Cardiac fibroblast (primary cell): ENCODE data around the gene LRRC3.

Experiments used
- DNase-seq, 2 donors: peaks; one replicate each; pipeline versions ENCODE4 v3.0.0 to v3.0.0-alpha.2; 2010; ENCODE audit warnings: low read depth in 2 of 2
- H3K4me3 ChIP-seq, 2 donors: replicated peaks in 1 of 2; 1 replicate in 1 of 2; 2 replicates in 1 of 2; pipeline ENCODE4 v1.5.1; 2011; ENCODE audit warnings: low read depth in 2 of 2, low read length in 2 of 2, mild to moderate bottlenecking in 2 of 2, moderate library complexity in 1 of 2
- CTCF ChIP-seq: IDR thresholded peaks from one replicate; pipeline ENCODE4 v1.5.1; 2011; ENCODE audit warnings: low read depth, mild to moderate bottlenecking, low read length, inconsistent platforms

Gene LRRC3

GRCh38 chr21:44445145-44445812, 10.0 kb upstream of the LRRC3 start:
- no peak for DNase-seq
- TF ChIP-seq CTCF: no peak
- no peak overlapping the region for H3K4me3 ChIP-seq

DNA sequence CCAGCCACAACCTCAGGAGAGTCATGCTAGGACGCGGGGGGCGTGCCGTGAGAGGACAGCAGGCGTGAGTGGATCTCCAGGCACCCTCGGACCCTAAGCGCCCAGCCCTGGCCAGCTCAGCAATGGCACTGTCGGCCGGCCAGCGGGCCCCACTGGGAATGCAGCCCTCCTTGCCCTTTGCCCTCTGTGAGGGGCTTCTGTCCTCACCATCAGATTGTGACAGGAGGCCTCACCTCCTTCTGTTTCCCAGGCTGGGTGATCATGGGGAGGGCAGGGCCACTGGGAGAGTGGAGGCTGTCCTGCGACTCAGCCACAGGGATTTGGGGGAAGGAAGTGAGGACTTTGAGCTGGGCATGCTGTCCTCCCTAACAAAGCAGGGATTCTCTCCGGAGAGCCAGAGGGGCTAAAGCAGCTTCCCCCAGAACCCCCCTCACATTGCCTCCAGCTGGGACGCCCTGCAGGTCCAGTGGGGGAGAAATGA, 6.6 kb upstream of the LRRC3 start:
- DNase-seq: no peak
- no peak overlapping the region for H3K4me3 ChIP-seq
- TF ChIP-seq CTCF: no peak

- H3K4me3 ChIP-seq: no peak overlapping the region
- no peak for TF ChIP-seq CTCF
- no peak for DNase-seq
These were observed 5.6 kb upstream of the LRRC3 start for GRCh38 chr21:44449473-44450363.

GRCh38 chr21:44450402-44450801, 4.9 kb upstream of the LRRC3 start:
- H3K4me3 ChIP-seq: no peak overlapping the region
- no peak for DNase-seq
- no peak for TF ChIP-seq CTCF

- H3K4me3 ChIP-seq: no peak overlapping the region
- no peak for TF ChIP-seq CTCF
- DNase-seq: no peak
These were observed 4.3 kb upstream of the LRRC3 start for GRCh38 chr21:44450999-44451398.

GRCh38 chr21:44453120-44453519, 2.2 kb upstream of the LRRC3 start:
- no peak for TF ChIP-seq CTCF
- no peak for DNase-seq
- H3K4me3 ChIP-seq: no peak overlapping the region
